HG03280 (cell line): Measurements from ENCODE around the gene OR1J1.

Experiments used
- ATAC-seq: cut with Tn5 transposase; IDR thresholded peaks from one replicate; pipeline ENCODE4 v1.9.1; 2021; ENCODE audit warnings: mild to moderate bottlenecking, moderate library complexity; ENCODE audit not compliant: unreplicated experiment

The OR1J1 gene

DNA sequence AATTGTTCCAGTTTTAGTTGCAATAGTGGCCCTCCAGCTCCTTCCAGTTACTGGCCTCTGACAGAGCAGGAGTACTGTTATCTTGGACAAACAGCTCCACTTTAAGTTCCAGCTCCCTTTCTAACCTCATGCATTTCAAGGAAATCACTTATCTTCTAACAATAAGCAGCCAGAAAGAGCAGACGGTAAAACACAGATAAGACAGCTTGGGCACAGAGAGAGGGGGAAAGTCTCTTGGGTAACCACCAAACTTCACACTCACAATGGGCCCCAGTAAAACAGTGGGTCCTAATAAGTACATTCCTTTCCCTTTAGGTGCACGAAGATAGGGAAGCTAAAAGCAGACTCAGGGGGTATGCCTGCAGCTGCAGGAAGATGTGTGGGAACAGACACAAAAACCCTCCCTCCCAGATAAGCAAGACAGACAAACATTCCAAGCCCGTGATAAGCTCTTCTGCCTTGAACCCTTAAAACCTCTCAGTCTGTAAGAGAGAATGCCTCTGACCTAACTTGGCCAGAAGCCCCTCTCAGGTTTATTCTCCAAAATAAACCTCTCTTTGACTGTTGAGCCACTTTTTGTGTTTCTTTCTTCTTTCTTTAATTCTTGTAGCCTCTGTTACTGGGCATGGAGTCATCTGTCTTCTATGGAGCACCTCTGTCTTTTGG is 30.8 kb downstream of the OR1J1 start:
- ATAC-seq: no peak

DNA sequence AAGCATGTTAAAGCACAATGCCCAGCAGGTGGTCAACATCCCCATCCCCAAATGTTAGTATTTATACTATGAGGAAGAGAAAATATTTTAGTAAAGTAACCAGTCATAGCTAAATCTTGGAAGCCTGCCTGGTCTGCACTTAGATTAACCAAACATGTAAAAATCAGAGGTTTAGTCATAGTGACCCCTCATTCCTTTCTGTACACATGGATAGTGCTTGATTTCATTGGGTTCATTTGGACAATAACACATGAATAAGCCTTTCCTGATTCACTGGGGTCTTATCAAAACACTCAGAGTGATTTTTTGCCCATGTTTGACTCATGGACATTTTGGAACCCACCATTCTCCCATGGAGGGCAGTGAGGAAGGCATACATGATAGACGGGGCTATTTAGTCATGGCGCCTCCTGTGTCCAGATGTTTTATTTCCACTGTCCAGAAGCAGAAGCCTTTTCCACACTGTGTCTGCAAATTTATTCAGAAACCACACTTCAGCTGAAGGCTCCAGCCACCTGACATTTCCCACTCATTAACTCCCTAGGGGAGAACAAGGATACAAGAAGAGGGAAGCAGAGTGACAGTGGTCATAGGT is 32.5 kb downstream of the OR1J1 start:
- ATAC-seq: no peak

DNA sequence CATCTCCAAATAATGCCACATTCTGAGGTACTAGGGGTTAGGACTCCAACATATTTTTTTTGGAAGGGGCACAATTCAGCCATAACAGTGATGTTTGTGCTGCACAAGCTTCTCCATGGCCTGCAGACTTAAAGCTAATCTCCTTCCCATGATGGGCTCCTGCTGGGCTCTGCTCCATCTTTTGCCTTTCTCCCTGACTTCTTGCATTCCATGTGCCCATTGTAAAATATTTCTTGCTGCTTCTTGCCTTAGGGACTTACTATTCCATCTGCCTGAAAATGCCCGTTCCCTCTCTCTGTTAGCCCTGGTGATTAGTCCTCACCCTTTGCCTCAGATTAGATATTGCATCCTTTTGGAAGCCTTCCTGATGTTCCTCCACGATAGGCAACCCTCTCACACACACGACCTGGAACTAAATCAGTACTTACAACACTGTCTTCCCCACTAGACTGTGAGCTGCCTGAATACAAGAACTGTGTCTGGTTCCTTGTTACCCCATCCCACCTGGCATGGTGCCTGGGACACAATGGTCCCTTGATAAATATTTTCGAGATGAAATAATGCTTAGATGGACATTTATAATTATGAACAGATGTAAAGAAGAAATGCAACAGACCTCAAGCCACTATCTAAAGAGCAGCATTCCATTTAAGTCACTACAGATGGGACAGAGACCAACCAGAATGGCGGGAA is 33.5 kb downstream of the OR1J1 start:
- ATAC-seq: no peak

DNA sequence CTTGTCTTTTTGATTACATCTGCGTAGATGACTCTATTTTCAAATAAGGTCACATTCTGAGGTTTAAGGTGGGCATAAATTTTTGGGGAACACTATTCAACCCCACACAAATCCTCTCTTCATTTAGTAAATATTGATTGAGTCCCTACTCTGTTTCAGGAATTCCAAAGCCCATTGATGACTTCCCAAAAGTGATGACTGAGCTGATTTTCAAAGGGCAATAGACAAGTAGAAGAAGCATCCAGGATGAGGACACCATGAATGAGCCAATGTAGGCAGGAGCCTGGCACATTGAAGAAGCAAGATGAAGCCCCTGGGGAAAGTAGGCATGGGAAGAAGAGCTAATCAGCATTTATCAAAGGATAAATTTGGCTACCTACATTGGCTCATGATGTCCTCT is 35.2 kb downstream of the OR1J1 start:
- no peak for ATAC-seq
